SHP77 treated with DMSO at 0.1 percent for 48 hours (cell line): ENCODE data around the gene TBC1D22A.

Source experiments
- DNase-seq: peaks from one replicate; lab custom pipeline; 2025; lab: John Stamatoyannopoulos, UW

TBC1D22A gene

GRCh38 chr22:47143249-47143938 is 380.9 kb downstream of the TBC1D22A start:
- DNase-seq: no peak

GRCh38 chr22:47144076-47144765 is 381.8 kb downstream of the TBC1D22A start:
- no peak for DNase-seq

GRCh38 chr22:47144791-47145425 is 382.5 kb downstream of the TBC1D22A start:
- DNase-seq: no peak

- DNase-seq: no peak
Observed at GRCh38 chr22:47145883-47146282, 383.4 kb downstream of the TBC1D22A start.

GRCh38 chr22:47146391-47146790 is 383.9 kb downstream of the TBC1D22A start:
- no peak for DNase-seq

- DNase-seq: no peak
Observed at GRCh38 chr22:47146941-47147340, 384.5 kb downstream of the TBC1D22A start.

GRCh38 chr22:47147572-47147971 is 385.1 kb downstream of the TBC1D22A start:
- no peak for DNase-seq

- DNase-seq: no peak
Observed at GRCh38 chr22:47148510-47148909, 386.1 kb downstream of the TBC1D22A start.

- DNase-seq: no peak
Observed at GRCh38 chr22:47148956-47149728, 386.7 kb downstream of the TBC1D22A start.

- no peak for DNase-seq
Observed at GRCh38 chr22:47149976-47150375, 387.5 kb downstream of the TBC1D22A start.

GRCh38 chr22:47150426-47150825 is 388.0 kb downstream of the TBC1D22A start:
- DNase-seq: no peak

GRCh38 chr22:47151064-47151463 is 388.6 kb downstream of the TBC1D22A start:
- DNase-seq: no peak

GRCh38 chr22:47151490-47151889 is 389.0 kb downstream of the TBC1D22A start:
- no peak for DNase-seq

GRCh38 chr22:47152236-47152635 is 389.8 kb downstream of the TBC1D22A start:
- no peak for DNase-seq

GRCh38 chr22:47152938-47153337 is 390.5 kb downstream of the TBC1D22A start:
- DNase-seq: no peak

GRCh38 chr22:47153854-47154525 is 391.5 kb downstream of the TBC1D22A start:
- no peak for DNase-seq

GRCh38 chr22:47154621-47155081 is 392.2 kb downstream of the TBC1D22A start:
- DNase-seq: no peak

- no peak for DNase-seq
Observed at GRCh38 chr22:47155131-47155885, 392.9 kb downstream of the TBC1D22A start.

- DNase-seq: no peak
Observed at GRCh38 chr22:47155912-47156311, 393.5 kb downstream of the TBC1D22A start.

GRCh38 chr22:47156352-47157092 is 394.1 kb downstream of the TBC1D22A start:
- no peak for DNase-seq
